ENCODE data around the gene LY6G6F. TPM values are rescaled to one million over a fixed set of nuclear protein-coding genes. Genes with fewer than 3 reads are reported as not detected.

LY6G6F gene
- total RNA-seq, 1 donor from 2014 or later = not detected

GRCh38 chr6:31659649-31660380, 46.9 kb upstream of the LY6G6F start:
- Histone ChIP-seq H3K4me3 (peak overlapping the region; percentile 60 to 87), H3K27me3 (no peaks in the 10 kb centered on the region), H3K9me3 (no peaks in the 10 kb centered on the region), H3K36me3 (peaks cover 0 to 8% of the 10 kb centered on the region in 2 donors), H3K27ac (peak overlapping the region; percentile 91), H3K4me1 (peaks cover 63% of the 10 kb centered on the region)
- TF ChIP-seq POLR2A (IDR thresholded peaks at IDR 0.05) = no peak
- no peak for TF ChIP-seq CTCF (IDR thresholded peaks at IDR 0.05)
- TF ChIP-seq POLR2AphosphoS5 (IDR thresholded peaks at IDR 0.05; ENCODE audit: insufficient read depth in 1 of 2, low read depth in 1 of 2) = peak in 1 of 2 donors; percentile 24
- intact Hi-C loops (cut with DNase I) = no loop called here
- DNase-seq (ENCODE audit: extremely low spot score in 2 of 2) = no peak

GRCh38 chr6:31660381-31661261, 46.0 kb upstream of the LY6G6F start, which contains the start of gene C6orf47:
Gene C6orf47 (minus strand): TSS chr6:31660778. CDS start chr6:31659947, 831 bp downstream.
- Histone ChIP-seq H3K27ac (peak within 1 kb of the TSS; percentile 91), H3K4me3 (peak within 1 kb of the TSS; percentile 60 to 87), H3K27me3 (no peaks in the 10 kb centered on the region), H3K4me1 (peaks cover 63% of the 10 kb centered on the region), H3K9me3 (no peaks in the 10 kb centered on the region), H3K36me3 (peaks cover 0 to 8% of the 10 kb centered on the region in 2 donors)
- no peak for DNase-seq (ENCODE audit: extremely low spot score in 2 of 2)
- intact Hi-C loops (cut with DNase I) = no loop called here
- TF ChIP-seq POLR2AphosphoS5 (IDR thresholded peaks at IDR 0.05; ENCODE audit: insufficient read depth in 1 of 2, low read depth in 1 of 2) (peak; percentile 10 to 89), CTCF (IDR thresholded peaks at IDR 0.05) (no peak), POLR2A (IDR thresholded peaks at IDR 0.05) (peak in 1 of 2 donors; percentile 77)

- TF ChIP-seq POLR2AphosphoS5 (IDR thresholded peaks at IDR 0.05; ENCODE audit: insufficient read depth in 1 of 2, low read depth in 1 of 2) = no peak
- TF ChIP-seq CTCF (IDR thresholded peaks at IDR 0.05) = no peak
- no peak for TF ChIP-seq POLR2A (IDR thresholded peaks at IDR 0.05)
- intact Hi-C loops (cut with DNase I) = no loop called here
- Histone ChIP-seq H3K27ac (peak overlapping the region; percentile 91), H3K36me3 (peaks cover 0 to 8% of the 10 kb centered on the region in 2 donors), H3K4me3 (peak overlapping the region; percentile 60 to 87), H3K27me3 (no peaks in the 10 kb centered on the region), H3K4me1 (peaks cover 65% of the 10 kb centered on the region), H3K9me3 (no peaks in the 10 kb centered on the region)
- no peak for DNase-seq (ENCODE audit: extremely low spot score in 2 of 2)
These were observed 45.2 kb upstream of the LY6G6F start for GRCh38 chr6:31661262-31662123.

- Histone ChIP-seq H3K27me3 (no peaks in the 10 kb centered on the region), H3K27ac (peak overlapping the region; percentile 95), H3K9me3 (no peaks in the 10 kb centered on the region), H3K4me3 (no peak overlapping the region), H3K4me1 (peaks cover 72% of the 10 kb centered on the region), H3K36me3 (peaks cover 0 to 14% of the 10 kb centered on the region in 2 donors)
- intact Hi-C loops (cut with DNase I) = no loop called here
- TF ChIP-seq POLR2A (IDR thresholded peaks at IDR 0.05) = no peak
- TF ChIP-seq POLR2AphosphoS5 (IDR thresholded peaks at IDR 0.05; ENCODE audit: insufficient read depth in 1 of 2, low read depth in 1 of 2) = no peak
- no peak for TF ChIP-seq CTCF (IDR thresholded peaks at IDR 0.05)
- no peak for DNase-seq (ENCODE audit: extremely low spot score in 2 of 2)
These were observed 44.4 kb upstream of the LY6G6F start for GRCh38 chr6:31662124-31662723.

All from vagina (tissue), 2 donors.